Type B pancreatic cell (in vitro differentiated cells): ENCODE results near the gene ZSCAN18. TPM values are rescaled to one million over a fixed set of nuclear protein-coding genes. Genes with fewer than 3 reads are reported as not detected.
"Not testable (repeated sequence)": the region's sequence is repeated elsewhere in the genome, so short reads cannot be mapped to it uniquely, and the experiment has no call there.

Experiments
- DNase-seq: peaks from one replicate; pipeline ENCODE4 v3.0.0; 2021; ENCODE audit warnings: mixed read lengths; ENCODE audit not compliant: unreplicated experiment; ENCODE audit errors: extremely low spot score
- H3K27ac Mint-ChIP-seq: 2 replicates; pipeline ENCODE4 v1.8.0; 2021; ENCODE audit warnings: mild to moderate bottlenecking, mixed read lengths
- H3K27me3 Mint-ChIP-seq: 2 replicates; pipeline ENCODE4 v1.8.0; 2021; ENCODE audit warnings: mixed read lengths
- H3K36me3 Mint-ChIP-seq: 2 replicates; pipeline ENCODE4 v1.8.0; 2021; ENCODE audit warnings: mixed read lengths
- H3K4me1 Mint-ChIP-seq: one replicate; pipeline ENCODE4 v1.8.0; 2021; ENCODE audit warnings: mixed read lengths; ENCODE audit not compliant: unreplicated experiment
- H3K4me3 Mint-ChIP-seq: 2 replicates; pipeline ENCODE4 v1.8.0; 2021; ENCODE audit warnings: mild to moderate bottlenecking, mixed read lengths
- H3K9me3 Mint-ChIP-seq: 2 replicates; pipeline ENCODE4 v1.8.0; 2021; ENCODE audit warnings: mixed read lengths
- CTCF ChIP-seq: fragments of 200-600 bp; sonication (generic); conservative IDR thresholded peaks from 2 replicates; pipeline ENCODE4 v1.5.0; 2021; ENCODE audit warnings: antibody characterized with exemption, mild to moderate bottlenecking
- long read RNA-seq: library from polyadenylated mRNA; unstranded; transcript quantifications from one replicate; pipeline ENCODE4 v2.0.0, GENCODE V29; 2020
- total RNA-seq: library from RNA; stranded (reverse); gene quantifications from 2 replicates; pipeline ENCODE4 v1.2.1, GENCODE V29; 2021; ENCODE audit warnings: low replicate concordance

ZSCAN18 gene
- 59.0 and 82.4 TPM in 2 replicates for total RNA-seq
- long read RNA-seq, partial matches to known transcripts = 2 of 5 reads
- long read RNA-seq, other reads (novel, unspliced or antisense) = 3 of 5 reads

- Mint-ChIP-seq H3K36me3 (peaks cover 15% of the 10 kb centered on the region), H3K9me3 (peaks cover 9% of the 10 kb centered on the region), H3K27me3 (no peaks in the 10 kb centered on the region), H3K4me3 (peak within 1 kb of the TSS; percentile 92), H3K27ac (peak within 1 kb of the TSS; percentile 98), H3K4me1 (peaks cover 7% of the 10 kb centered on the region)
- no peak for TF ChIP-seq CTCF
- DNase-seq = peak; percentile 99
Observed at GRCh38 chr19:58097781-58098681, at the start of gene ZSCAN18. Gene ZSCAN18 (minus strand): TSS chr19:58098231. CDS start chr19:58090267, 7,964 bp downstream.

- Mint-ChIP-seq H3K4me1 (peaks cover 10% of the 10 kb centered on the region), H3K9me3 (peaks cover 20% of the 10 kb centered on the region), H3K36me3 (peaks cover 25% of the 10 kb centered on the region)
- H3K27ac Mint-ChIP-seq, H3K27me3 Mint-ChIP-seq, DNase-seq, H3K4me3 Mint-ChIP-seq: not testable (repeated sequence)
Observed at GRCh38 chr19:58147475-58147874, 49.4 kb upstream of the ZSCAN18 start.

GRCh38 chr19:58145849-58146248 is 47.8 kb upstream of the ZSCAN18 start:
- H3K9me3 Mint-ChIP-seq = peaks cover 20% of the 10 kb centered on the region
- peaks cover 10% of the 10 kb centered on the region for H3K4me1 Mint-ChIP-seq
- peak overlapping the region; percentile 10 for H3K4me3 Mint-ChIP-seq
- H3K36me3 Mint-ChIP-seq = peaks cover 32% of the 10 kb centered on the region
- DNase-seq = no peak
- H3K27ac Mint-ChIP-seq = no peak overlapping the region
- no peak for TF ChIP-seq CTCF
- H3K27me3 Mint-ChIP-seq = no peaks in the 10 kb centered on the region

GRCh38 chr19:58134244-58134643 is 36.2 kb upstream of the ZSCAN18 start:
- peaks cover 71% of the 10 kb centered on the region for H3K36me3 Mint-ChIP-seq
- H3K27me3 Mint-ChIP-seq = no peaks in the 10 kb centered on the region
- no peaks in the 10 kb centered on the region for H3K4me1 Mint-ChIP-seq
- peaks cover 15% of the 10 kb centered on the region for H3K9me3 Mint-ChIP-seq
- H3K27ac Mint-ChIP-seq = no peak overlapping the region
- no peak for TF ChIP-seq CTCF
- H3K4me3 Mint-ChIP-seq = no peak overlapping the region
- DNase-seq = no peak

- peaks cover 69% of the 10 kb centered on the region for H3K36me3 Mint-ChIP-seq
- H3K4me1 Mint-ChIP-seq = no peaks in the 10 kb centered on the region
- peaks cover 29% of the 10 kb centered on the region for H3K9me3 Mint-ChIP-seq
- no peak for DNase-seq
- no peaks in the 10 kb centered on the region for H3K27me3 Mint-ChIP-seq
- TF ChIP-seq CTCF = no peak
- H3K4me3 Mint-ChIP-seq = no peak overlapping the region
- H3K27ac Mint-ChIP-seq = no peak overlapping the region
Observed at GRCh38 chr19:58129284-58129683, 31.3 kb upstream of the ZSCAN18 start.

GRCh38 chr19:58128041-58128685 is 30.1 kb upstream of the ZSCAN18 start:
- Mint-ChIP-seq H3K27ac (no peak overlapping the region), H3K27me3 (no peaks in the 10 kb centered on the region), H3K36me3 (peaks cover 63% of the 10 kb centered on the region), H3K4me1 (no peaks in the 10 kb centered on the region), H3K4me3 (no peak overlapping the region), H3K9me3 (peaks cover 30% of the 10 kb centered on the region)
- no peak for DNase-seq
- no peak for TF ChIP-seq CTCF
